MM.1S (cell line): ENCODE data around the gene AKAP8L.

Experiments
- DNase-seq: peaks from one replicate; pipeline ENCODE4 v3.0.0-alpha.2; 2015
- H2AFZ ChIP-seq: fragments of 300-600 bp; sonication (generic); 2 replicates; pipeline ENCODE4 v1.6.0; 2016; ENCODE audit warnings: antibody characterized with exemption, low read length
- H3F3A ChIP-seq: fragments of 300-600 bp; sonication (generic); 2 replicates; pipeline ENCODE4 v1.6.1; 2016; ENCODE audit warnings: mild to moderate bottlenecking, antibody characterized with exemption, low read length, moderate library complexity, mixed read lengths; ENCODE audit not compliant: insufficient read depth
- H3K27ac ChIP-seq: fragments of 300-600 bp; sonication (generic); 2 replicates; pipeline ENCODE4 v1.5.1; 2016; ENCODE audit warnings: mild to moderate bottlenecking, low read length
- H3K27me3 ChIP-seq: fragments of 300-600 bp; sonication (generic); replicated peaks from 2 replicates; pipeline ENCODE4 v1.6.0; 2016; ENCODE audit warnings: low read length; ENCODE audit not compliant: insufficient read depth
- H3K36me3 ChIP-seq: fragments of 300-600 bp; sonication (generic); replicated peaks from 2 replicates; pipeline ENCODE4 v1.6.1; 2016; ENCODE audit warnings: mild to moderate bottlenecking, low read length, mixed read lengths; ENCODE audit not compliant: insufficient read depth
- H3K4me1 ChIP-seq: fragments of 300-600 bp; sonication (generic); 2 replicates; pipeline ENCODE4 v1.6.1; 2016; ENCODE audit warnings: low read length, mixed read lengths
- H3K4me2 ChIP-seq: fragments of 300-600 bp; sonication (generic); 2 replicates; pipeline ENCODE4 v1.6.0; 2016; ENCODE audit warnings: low read depth, low read length
- H3K4me3 ChIP-seq: fragments of 300-600 bp; sonication (generic); 2 replicates; pipeline ENCODE4 v1.5.1; 2016; ENCODE audit warnings: low read length, mixed read lengths
- H3K79me2 ChIP-seq: fragments of 300-600 bp; sonication (generic); 2 replicates; pipeline ENCODE4 v1.6.1; 2016; ENCODE audit warnings: mixed run types, low read length, mixed read lengths
- H3K9ac ChIP-seq: fragments of 300-600 bp; sonication (generic); 2 replicates; pipeline ENCODE4 v1.6.1; 2016; ENCODE audit warnings: low read length, mixed read lengths
- H3K9me2 ChIP-seq: fragments of 300-600 bp; sonication (generic); replicated peaks from 2 replicates; pipeline ENCODE4 v1.6.1; 2016; ENCODE audit warnings: mild to moderate bottlenecking, low read length, mixed read lengths; ENCODE audit not compliant: insufficient read depth
- H3K9me3 ChIP-seq: fragments of 300-600 bp; sonication (generic); replicated peaks from 2 replicates; pipeline ENCODE4 v1.6.1; 2016; ENCODE audit warnings: mild to moderate bottlenecking, low read length, mixed read lengths; ENCODE audit not compliant: insufficient read depth
- H4K20me1 ChIP-seq: fragments of 300-600 bp; sonication (generic); 2 replicates; pipeline ENCODE4 v1.6.1; 2016; ENCODE audit warnings: mild to moderate bottlenecking, low read length, moderate library complexity, mixed read lengths; ENCODE audit not compliant: insufficient read depth
- CTCF ChIP-seq: fragments of 300-600 bp; sonication (generic); IDR thresholded peaks from 2 replicates; pipeline ENCODE4 v1.5.1; 2016; ENCODE audit warnings: antibody characterized with exemption, low read length, mixed read lengths
- EZH2 ChIP-seq: fragments of 300-600 bp; sonication (generic); optimal IDR thresholded peaks from 2 replicates; pipeline ENCODE3; 2017; ENCODE audit warnings: low read depth, mild to moderate bottlenecking, antibody characterized with exemption, low read length, mixed read lengths
- EZH2phosphoT487 ChIP-seq: fragments of 300-600 bp; sonication (generic); IDR thresholded peaks from 2 replicates; pipeline ENCODE4 v1.6.1; 2018; ENCODE audit warnings: antibody characterized with exemption, low read length

The AKAP8L gene

GRCh38 chr19:15398501-15399233, 20.1 kb downstream of the AKAP8L start:
- H3K27ac ChIP-seq, result no peak overlapping the region
- H4K20me1 ChIP-seq, result no peaks in the 10 kb centered on the region
- no peaks in the 10 kb centered on the region for H3K9me3 ChIP-seq
- H2AFZ ChIP-seq, result no peak overlapping the region
- TF ChIP-seq CTCF, result no peak
- TF ChIP-seq EZH2, result no peak
- TF ChIP-seq EZH2phosphoT487, result no peak
- peaks cover 31% of the 10 kb centered on the region for H3K79me2 ChIP-seq
- H3K4me2 ChIP-seq, result no peak overlapping the region
- no peak overlapping the region for H3K4me3 ChIP-seq
- no peaks in the 10 kb centered on the region for H3K4me1 ChIP-seq
- H3K36me3 ChIP-seq, result no peaks in the 10 kb centered on the region; the same call in 1 of the 2 replicates
- DNase-seq, result no peak
- no peaks in the 10 kb centered on the region for H3K27me3 ChIP-seq
- no peaks in the 10 kb centered on the region for H3K9me2 ChIP-seq
- H3F3A ChIP-seq, result no peaks in the 10 kb centered on the region
- H3K9ac ChIP-seq, result no peak overlapping the region

GRCh38 chr19:15397782-15398181, 21.0 kb downstream of the AKAP8L start:
- H3K4me3 ChIP-seq, result no peak overlapping the region
- H2AFZ ChIP-seq, result no peak overlapping the region
- no peak overlapping the region for H3K9ac ChIP-seq
- H3K4me2 ChIP-seq, result no peak overlapping the region
- H3K4me1 ChIP-seq, result no peaks in the 10 kb centered on the region
- no peaks in the 10 kb centered on the region for H4K20me1 ChIP-seq
- H3K27ac ChIP-seq, result no peak overlapping the region
- H3F3A ChIP-seq, result no peaks in the 10 kb centered on the region
- peaks cover 22% of the 10 kb centered on the region for H3K79me2 ChIP-seq
- H3K36me3 ChIP-seq, result no peaks in the 10 kb centered on the region; the same call in 1 of the 2 replicates
- no peaks in the 10 kb centered on the region for H3K9me3 ChIP-seq
- H3K27me3 ChIP-seq, result no peaks in the 10 kb centered on the region
- no peak for DNase-seq
- no peak for TF ChIP-seq EZH2
- no peak for TF ChIP-seq CTCF
- TF ChIP-seq EZH2phosphoT487, result no peak
- no peaks in the 10 kb centered on the region for H3K9me2 ChIP-seq

- no peak overlapping the region for H2AFZ ChIP-seq
- H3K9me3 ChIP-seq, result no peaks in the 10 kb centered on the region
- no peak for DNase-seq
- H3F3A ChIP-seq, result no peaks in the 10 kb centered on the region
- no peak overlapping the region for H3K9ac ChIP-seq
- H3K79me2 ChIP-seq, result peaks cover 16% of the 10 kb centered on the region
- H3K9me2 ChIP-seq, result no peaks in the 10 kb centered on the region
- no peaks in the 10 kb centered on the region for H3K4me1 ChIP-seq
- H3K4me3 ChIP-seq, result no peak overlapping the region
- no peak overlapping the region for H3K4me2 ChIP-seq
- H3K36me3 ChIP-seq, result no peaks in the 10 kb centered on the region; the same call in 1 of the 2 replicates
- no peak for TF ChIP-seq CTCF
- no peak for TF ChIP-seq EZH2
- no peak for TF ChIP-seq EZH2phosphoT487
- H3K27ac ChIP-seq, result no peak overlapping the region
- no peaks in the 10 kb centered on the region for H3K27me3 ChIP-seq
- H4K20me1 ChIP-seq, result no peaks in the 10 kb centered on the region
Observed at GRCh38 chr19:15397236-15397635, 21.6 kb downstream of the AKAP8L start.
